A549 treated with AZD9567 at 1 μM for 4 hours (cell line): ENCODE data around the gene CASS4. TPM values are rescaled to one million over a fixed set of nuclear protein-coding genes. Genes with fewer than 3 reads are reported as not detected.

Source experiments
- total RNA-seq: library from RNA; stranded (reverse); fragments of 200-300 nt; extraction: Qiagen RNA extraction; gene quantifications from 5 replicates; pipeline ENCODE4 v1.2.3, GENCODE V29; 2022; ENCODE audit not compliant: insufficient read depth

Gene CASS4
- 0.03 to 0.07 TPM (median 0.05 TPM) in 3 of 5 replicates, not detected in the others for total RNA-seq

DNA sequence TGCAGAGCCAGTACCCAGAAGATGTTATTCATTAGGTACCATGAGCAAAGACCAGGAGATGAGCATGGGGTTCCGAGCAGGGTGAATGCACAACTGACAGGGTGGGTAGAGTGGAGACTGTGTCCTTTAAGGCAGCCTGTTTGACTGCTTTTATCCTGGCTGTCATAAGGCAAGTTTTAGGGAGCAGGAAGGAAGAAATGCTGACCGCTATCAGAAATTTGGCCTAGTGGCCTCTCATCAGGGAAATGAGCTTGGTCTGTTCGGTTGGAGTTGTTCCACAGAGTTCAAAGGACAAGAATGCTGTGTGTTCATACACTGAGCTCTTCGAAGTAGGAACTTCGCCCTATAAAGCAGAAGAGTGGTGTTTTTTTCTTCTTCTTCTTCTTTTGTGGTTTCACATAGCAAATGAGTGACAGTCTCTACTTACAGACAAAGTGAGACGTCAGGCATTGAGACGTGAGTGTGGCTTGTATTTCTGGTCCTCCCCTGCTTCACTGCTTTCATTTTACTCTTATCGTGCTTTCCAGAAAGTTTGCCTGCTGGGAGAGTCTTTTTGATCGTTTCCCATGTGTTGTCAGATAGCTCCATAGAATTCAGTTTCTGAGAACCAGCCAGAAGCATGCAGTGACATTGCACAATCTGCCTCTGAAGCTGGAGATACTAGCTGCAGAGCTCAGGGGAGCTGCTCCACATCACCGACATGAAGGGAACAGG is at the start of gene CASS4:
CASS4 (plus strand) TSS at position 502 of the 714 bp plus-strand sequence; CDS start at position 701, 199 bp downstream.

DNA sequence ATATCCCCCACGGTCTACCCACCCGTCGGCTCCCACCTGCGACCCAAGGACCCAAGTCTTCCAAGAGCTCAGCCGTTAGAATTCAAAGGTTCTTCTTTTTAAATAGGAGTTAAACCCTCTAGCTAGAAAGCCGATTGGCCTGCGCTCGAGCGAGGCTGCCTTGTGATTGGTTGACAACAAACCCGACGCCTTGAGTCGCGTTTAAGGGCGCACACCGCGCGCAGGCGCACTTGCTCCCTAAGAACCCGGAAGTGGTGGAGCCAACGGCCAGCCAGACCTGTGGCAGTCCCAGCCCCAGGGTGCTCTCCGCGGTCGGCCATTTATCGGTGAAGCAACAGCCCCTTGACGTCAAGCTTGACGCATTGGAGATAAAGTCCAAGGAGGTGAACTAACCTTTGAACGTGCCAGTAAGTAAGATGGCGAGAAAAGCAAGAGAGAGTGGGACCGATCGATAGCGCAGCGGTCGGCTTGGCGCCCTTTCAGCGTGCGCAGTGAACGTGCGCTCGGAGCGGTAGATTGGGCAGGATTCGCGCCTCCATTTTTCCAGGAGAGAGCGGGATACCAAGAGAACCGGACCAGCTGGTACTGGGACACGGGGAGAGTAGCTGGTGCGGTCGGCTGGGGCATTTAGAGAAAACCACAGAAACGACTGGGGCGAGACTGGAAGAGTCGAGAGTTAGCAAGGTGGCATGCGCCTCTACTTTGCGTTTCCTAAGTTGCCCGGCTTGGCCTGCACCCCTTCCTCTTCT is 19.8 kb upstream of the CASS4 start, which contains the start of the genes AURKA and CSTF1:
AURKA (minus strand) TSS at position 84 of the 749 bp plus-strand sequence. CDS start 4,018 bp downstream, outside the sequence.
CSTF1 (plus strand) TSS at position 514 of the 749 bp plus-strand sequence. CDS start 2,908 bp downstream, outside the sequence.

GRCh38 chr20:56468316-56469076 is 56.4 kb downstream of the CASS4 start, which contains the start of gene RTF2:
TSS of gene RTF2 (plus strand) at chr20:56468627. CDS start at chr20:56468698, 71 bp downstream.

Other genes with a start within 250 kb of the CASS4 start
- not detected in 5 replicates for gene MC3R, start 163.5 kb upstream of the CASS4 start, total RNA-seq
- gene FAM210B, start 53.3 kb upstream of the CASS4 start, total RNA-seq: 10.8 to 13.6 TPM (median 12.2 TPM) in 5 replicates
- 89.7 to 96.5 TPM (median 94.9 TPM) in 5 replicates for gene AURKA, start 20.0 kb upstream of the CASS4 start, total RNA-seq
- gene CSTF1, start 19.6 kb upstream of the CASS4 start, total RNA-seq: 38.6 to 41.6 TPM (median 39.6 TPM) in 5 replicates
- gene RTF2, start 56.4 kb downstream of the CASS4 start, total RNA-seq: 72.8 to 95.2 TPM (median 88.4 TPM) in 5 replicates
- gene FAM209A, start 112.5 kb downstream of the CASS4 start, total RNA-seq: 0.33 to 2.5 TPM (median 0.40 TPM) in 5 replicates
- gene FAM209B, start 121.0 kb downstream of the CASS4 start, total RNA-seq: 0.34 to 3.6 TPM (median 0.56 TPM) in 5 replicates
- 11.0 to 14.4 TPM (median 11.7 TPM) in 5 replicates for gene TFAP2C, start 217.0 kb downstream of the CASS4 start, total RNA-seq